Gastroesophageal sphincter (tissue), 4 donors: ENCODE measurements around the gene AGAP2. TPM values are rescaled to one million over a fixed set of nuclear protein-coding genes. Genes with fewer than 3 reads are reported as not detected.

Experiments used
- ATAC-seq: fragments of 150-250 bp; one replicate; pipeline ENCODE4 v1.9.1; 2016; ENCODE audit warnings: mild to moderate bottlenecking, moderate library complexity
- H3K27ac ChIP-seq, 4 donors: fragments of 200-600 bp; sonication (generic) in 3 of 4; 1 replicate in 3 of 4; 2 replicates in 1 of 4; pipeline ENCODE4 v1.5.1; 2016 to 2019
- H3K27me3 ChIP-seq: fragments of 200-600 bp; sonication (generic); one replicate; pipeline ENCODE4 v1.5.1; 2019
- H3K36me3 ChIP-seq, 2 donors: fragments of 200-600 bp; sonication (generic); one replicate each; pipeline ENCODE4 v1.5.1; 2019; ENCODE audit warnings: control low read depth in 1 of 2
- H3K4me1 ChIP-seq, 3 donors: fragments of 200-600 bp; sonication (generic); 1 replicate in 2 of 3; 2 replicates in 1 of 3; pipeline ENCODE4 v1.5.1; 2016 to 2019; ENCODE audit warnings: control low read depth in 2 of 3
- H3K4me3 ChIP-seq, 2 donors: fragments of 200-600 bp; sonication (generic); one replicate each; pipeline ENCODE4 v1.5.1; 2019; ENCODE audit warnings: mild to moderate bottlenecking in 1 of 2, moderate library complexity in 1 of 2
- H3K9me3 ChIP-seq, 3 donors: fragments of 200-600 bp; sonication (generic); one replicate each; pipeline ENCODE4 v1.5.1; 2017 to 2019; ENCODE audit warnings: control low read depth in 2 of 3
- CTCF ChIP-seq, 4 experiments: fragments of 200-600 bp in 2 of 4; fragments of 450-650 bp in 2 of 4; sonication (generic) in 1 of 4; IDR thresholded peaks; one replicate each; pipeline ENCODE4 v1.5.1; 2017 to 2019; ENCODE audit warnings: antibody characterized with exemption in 4 of 4, mild to moderate bottlenecking in 2 of 4, moderate library complexity in 2 of 4
- EP300 ChIP-seq: sonication (generic); formaldehyde crosslinking; IDR thresholded peaks from one replicate; pipeline ENCODE4 v1.6.1; 2017; ENCODE audit warnings: antibody characterized with exemption, mild to moderate bottlenecking
- POLR2A ChIP-seq, 2 donors: fragments of 450-650 bp; IDR thresholded peaks; one replicate each; pipeline ENCODE4 v1.6.1; 2017; ENCODE audit warnings: antibody characterized with exemption in 2 of 2, mild to moderate bottlenecking in 2 of 2, moderate library complexity in 1 of 2
- POLR2AphosphoS5 ChIP-seq: sonication (generic); formaldehyde crosslinking; IDR thresholded peaks from one replicate; pipeline ENCODE4 v1.6.1; 2017; ENCODE audit warnings: antibody characterized with exemption
- WGBS, 2 donors: methylation state at CpG; one replicate each; pipeline ENCODE4 v1.1.5; 2018; ENCODE audit warnings: low coverage in 1 of 2; 5-methylcytosine and 5-hydroxymethylcytosine counted together
- total RNA-seq, 4 donors: library from RNA; depleted of rRNA; stranded (reverse); fragments of >200 nt; gene quantifications; one replicate each; pipeline ENCODE4 v1.1.0, GENCODE V29; 2016

AGAP2 gene
- total RNA-seq, 4 donors from 2014 or later: 1.6 to 4.2 (median 3.3) TPM

GRCh38 chr12:57745485-57745881 lies 6.9 kb upstream of the AGAP2 start:
- TF ChIP-seq CTCF (IDR thresholded peaks at IDR 0.05): no peak
- no peak for TF ChIP-seq POLR2AphosphoS5
- no peak for TF ChIP-seq EP300
- TF ChIP-seq POLR2A (IDR thresholded peaks at IDR 0.05): no peak
- no peak for ATAC-seq
- WGBS, 2 donors: 10 to 36% methylated on average over 3 to 8 of the region's 8 CpGs
- Histone ChIP-seq H3K4me1 (peaks cover 0 to 26% (median 6%) of the 10 kb centered on the region in 3 donors), H3K27ac (peak overlapping the region; percentile 93 to 97 (median 94)), H3K9me3 (no peaks in the 10 kb centered on the region), H3K27me3 (peaks cover 17% of the 10 kb centered on the region), H3K4me3 (peak overlapping the region; percentile 85 to 90), H3K36me3 (peaks cover 0 to 40% of the 10 kb centered on the region in 2 donors)

DNA sequence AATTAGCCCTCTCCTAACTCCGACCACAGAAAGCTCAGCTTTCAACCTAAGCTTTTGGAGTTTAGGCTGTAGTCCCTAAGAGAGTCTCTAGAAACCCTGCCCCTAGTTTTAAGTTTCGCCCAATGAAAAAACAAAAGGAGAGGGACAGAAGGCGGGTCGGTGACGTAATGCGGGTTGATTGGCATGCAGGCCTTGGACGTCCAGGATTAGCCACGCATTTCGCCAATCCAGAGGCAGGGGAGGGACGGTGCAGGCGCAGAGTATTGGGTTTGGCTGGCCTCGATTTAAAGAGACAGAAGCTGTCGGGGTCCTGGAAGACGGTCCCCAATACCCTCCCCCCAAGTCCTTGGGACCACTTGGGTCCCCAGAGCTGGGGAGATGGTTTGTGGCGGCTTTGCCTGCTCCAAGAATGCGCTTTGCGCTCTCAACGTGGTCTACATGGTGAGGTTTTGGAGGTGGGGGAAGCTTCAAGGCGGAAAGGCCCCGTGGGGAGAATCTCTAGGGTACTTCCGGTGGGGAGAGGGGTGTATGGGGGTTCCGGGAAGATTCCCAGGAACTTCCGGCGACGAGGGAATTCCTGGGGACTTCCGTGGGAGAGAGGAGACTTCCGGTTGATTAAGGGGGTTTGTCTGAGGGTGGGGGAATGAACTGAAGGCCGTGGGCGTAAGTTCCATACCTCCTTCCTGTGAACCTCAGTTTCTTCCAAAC lies 6.4 kb upstream of the AGAP2 start, which contains the start of gene TSPAN31:
Gene TSPAN31, plus strand, starts transcription at position 263 of the 708 bp plus-strand sequence. Its CDS starts 116 bp downstream, at position 379.
- peaks cover 0 to 34% of the 10 kb centered on the region in 2 donors for H3K36me3 ChIP-seq
- ATAC-seq: peak; percentile 98
- H3K4me3 ChIP-seq: peak within 1 kb of the TSS; percentile 85 to 90
- no peaks in the 10 kb centered on the region for H3K9me3 ChIP-seq
- 0% methylated on average over 7 to 12 of the region's 29 CpGs for WGBS, 2 donors
- TF ChIP-seq EP300 (no peak), POLR2AphosphoS5 (peak; percentile 71), CTCF (IDR thresholded peaks at IDR 0.05) (peak in 1 of 4 experiments; percentile 32), POLR2A (IDR thresholded peaks at IDR 0.05) (peak in 1 of 2 donors; percentile 36)
- peak within 1 kb of the TSS; percentile 93 to 97 (median 94) for H3K27ac ChIP-seq
- peaks cover 23% of the 10 kb centered on the region for H3K27me3 ChIP-seq
- H3K4me1 ChIP-seq: peaks cover 0 to 21% (median 6%) of the 10 kb centered on the region in 3 donors

- ATAC-seq: peak; percentile 83
- peak overlapping the region; percentile 93 to 97 (median 94) for H3K27ac ChIP-seq
- peaks cover 0 to 21% (median 6%) of the 10 kb centered on the region in 3 donors for H3K4me1 ChIP-seq
- H3K36me3 ChIP-seq: peaks cover 0 to 28% of the 10 kb centered on the region in 2 donors
- peaks cover 29% of the 10 kb centered on the region for H3K27me3 ChIP-seq
- no peak for TF ChIP-seq CTCF (IDR thresholded peaks at IDR 0.05)
- peak; percentile 12 for TF ChIP-seq POLR2AphosphoS5
- no peaks in the 10 kb centered on the region for H3K9me3 ChIP-seq
- peak overlapping the region; percentile 85 to 90 for H3K4me3 ChIP-seq
- 5 to 25% methylated on average over 2 to 18 of the region's 21 CpGs for WGBS, 2 donors
Measured at GRCh38 chr12:57744194-57744776, 5.7 kb upstream of the AGAP2 start.

GRCh38 chr12:57743769-57744168 lies 5.2 kb upstream of the AGAP2 start:
- Histone ChIP-seq H3K4me3 (no peak overlapping the region), H3K27me3 (peaks cover 34% of the 10 kb centered on the region), H3K27ac (peak overlapping the region in 2 of 4 donors; percentile 93 to 97), H3K36me3 (peaks cover 0 to 23% of the 10 kb centered on the region in 2 donors), H3K4me1 (peaks cover 0 to 25% (median 9%) of the 10 kb centered on the region in 3 donors), H3K9me3 (no peaks in the 10 kb centered on the region)
- TF ChIP-seq POLR2AphosphoS5 (no peak), CTCF (IDR thresholded peaks at IDR 0.05) (no peak), EP300 (no peak), POLR2A (IDR thresholded peaks at IDR 0.05) (no peak)
- WGBS, 2 donors: 86 to 95% methylated on average over 1 to 2 of the region's 2 CpGs
- no peak for ATAC-seq
